Fibroblast of skin of abdomen (primary cell): ENCODE data around the gene AMPH.
"Not testable (repeated sequence)": the region's sequence is repeated elsewhere in the genome, so short reads cannot be mapped to it uniquely, and the experiment has no call there.

Source experiments
- DNase-seq: peaks from one replicate; pipeline ENCODE4 v3.0.0-alpha.2; 2013

The AMPH gene

DNA sequence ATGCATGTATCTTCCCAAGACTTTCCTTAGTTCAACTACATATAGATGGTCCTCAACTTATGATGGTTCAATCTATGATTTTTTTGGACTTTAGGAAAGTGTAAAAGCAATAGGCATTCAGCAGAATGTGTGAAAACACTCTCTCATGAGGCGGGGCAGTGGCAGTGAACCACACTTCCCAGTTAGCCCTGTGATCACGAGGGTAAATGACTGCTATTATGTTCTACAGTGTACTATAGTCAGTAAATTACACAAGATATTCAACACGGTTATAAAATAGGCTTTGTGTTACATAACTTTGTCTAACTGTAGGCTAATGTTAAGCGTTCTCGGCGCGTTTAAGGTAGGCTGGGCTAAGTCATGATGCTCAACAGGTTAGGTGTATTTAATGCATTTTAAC is 169.3 kb downstream of the AMPH start:
- no peak for DNase-seq

DNA sequence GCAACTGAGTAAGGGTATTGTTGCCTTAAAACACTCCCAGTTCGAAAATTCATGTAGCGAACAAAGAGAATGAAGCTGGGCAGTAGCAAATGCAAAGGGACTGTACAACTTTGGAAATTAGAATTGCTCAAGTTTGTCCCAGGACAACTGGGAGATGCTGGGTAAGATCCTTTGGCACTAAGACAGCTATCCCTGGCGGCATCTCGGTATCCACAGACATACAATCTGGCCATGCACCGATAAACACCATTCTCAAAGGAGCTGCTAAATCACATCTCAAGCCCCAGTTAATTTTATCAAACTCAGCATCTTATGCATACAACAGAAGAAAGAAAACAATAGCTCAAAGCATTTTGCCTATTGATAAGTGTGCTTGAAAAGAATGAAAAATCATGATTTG is 177.3 kb downstream of the AMPH start:
- no peak for DNase-seq

DNA sequence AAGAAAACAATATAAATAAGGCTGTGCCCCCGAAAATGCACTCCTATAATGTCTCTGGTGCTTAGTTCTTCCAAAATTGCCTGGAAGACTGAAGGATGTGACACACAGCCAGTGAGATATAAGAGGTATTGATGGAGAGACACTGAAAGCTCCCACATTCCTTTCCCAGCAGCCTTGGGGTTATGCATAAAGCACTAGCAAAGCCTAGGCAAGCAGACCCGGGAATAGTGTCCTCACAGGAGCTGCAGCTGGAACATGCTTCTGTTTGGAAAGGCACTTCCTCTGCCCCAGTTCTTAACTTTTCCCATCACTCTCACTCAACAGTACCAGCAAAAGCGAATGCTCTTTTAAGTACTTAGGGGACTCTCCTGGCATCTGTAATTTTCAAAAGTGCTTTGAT is 178.0 kb downstream of the AMPH start:
- DNase-seq = peak; percentile 65

DNA sequence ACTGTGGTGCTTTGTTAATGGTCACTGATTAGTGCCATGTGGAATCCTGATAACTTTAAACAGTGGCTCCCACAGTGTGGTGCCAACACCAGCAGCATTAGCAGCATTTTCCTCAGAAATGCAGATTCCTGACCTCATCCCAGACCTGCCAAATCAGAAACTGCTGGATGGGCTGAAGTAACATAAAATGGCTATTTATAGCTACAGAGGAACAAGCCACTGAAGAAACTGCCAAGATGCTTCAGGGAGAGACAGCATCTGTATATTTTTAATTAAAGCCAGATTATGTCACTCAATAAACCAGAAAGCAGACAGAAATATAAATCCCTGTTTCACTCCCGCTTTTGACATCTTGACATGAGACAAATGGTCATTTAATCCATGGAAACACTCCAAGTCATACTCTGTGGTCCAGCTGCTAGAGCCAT is 178.5 kb downstream of the AMPH start:
- DNase-seq = peak; percentile 81

DNA sequence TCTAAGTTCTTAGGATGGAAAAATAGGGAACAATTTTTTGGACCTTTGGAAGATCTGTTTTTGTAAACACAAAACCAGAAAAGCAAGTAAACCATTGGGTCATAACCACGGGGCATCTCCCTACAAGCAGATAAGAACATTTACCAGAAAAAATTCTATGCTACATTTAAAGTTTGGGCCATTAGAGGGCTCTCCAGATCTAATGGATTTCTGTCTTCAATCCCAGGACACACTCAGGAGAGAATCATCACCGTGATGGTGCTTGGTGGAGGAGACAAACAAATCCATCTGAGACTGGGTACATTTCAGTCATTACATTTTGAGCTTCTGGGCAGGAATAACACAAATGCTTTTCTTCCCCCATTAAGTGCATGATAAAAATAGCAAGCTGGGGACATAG is 179.3 kb downstream of the AMPH start:
- peak; percentile 63 for DNase-seq

DNA sequence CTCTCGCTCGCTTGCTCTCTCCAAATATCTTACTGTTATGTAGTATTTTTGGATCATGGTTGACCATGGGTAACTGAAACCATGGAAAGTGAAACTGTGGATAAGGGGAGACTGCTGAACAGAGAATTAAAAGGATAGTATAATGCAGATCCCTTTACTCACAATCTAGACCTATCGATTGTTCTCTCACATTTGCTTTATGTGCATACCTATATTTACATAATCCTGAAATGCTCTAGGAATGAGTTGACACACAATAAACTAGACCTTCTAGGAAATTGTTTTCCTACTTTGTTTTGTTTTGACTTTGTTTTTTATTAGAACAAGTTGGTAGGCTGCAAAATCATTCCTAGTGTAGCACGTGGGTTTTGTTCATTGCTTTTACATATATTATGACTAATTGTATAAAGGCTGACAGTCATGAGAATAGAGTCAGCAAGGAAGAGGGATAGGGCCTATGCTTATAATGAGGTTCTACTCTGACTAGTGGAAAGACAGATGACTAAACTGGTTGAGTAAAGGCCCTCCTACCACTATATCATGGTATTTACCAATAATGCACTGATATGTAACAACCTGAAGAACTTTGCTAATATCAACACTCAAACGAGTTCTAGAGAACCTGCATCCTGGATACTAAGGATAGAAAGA is 182.5 kb downstream of the AMPH start:
- no peak for DNase-seq

GRCh38 chr7:38448054-38448453 is 183.1 kb downstream of the AMPH start:
- DNase-seq = peak; percentile 82

DNA sequence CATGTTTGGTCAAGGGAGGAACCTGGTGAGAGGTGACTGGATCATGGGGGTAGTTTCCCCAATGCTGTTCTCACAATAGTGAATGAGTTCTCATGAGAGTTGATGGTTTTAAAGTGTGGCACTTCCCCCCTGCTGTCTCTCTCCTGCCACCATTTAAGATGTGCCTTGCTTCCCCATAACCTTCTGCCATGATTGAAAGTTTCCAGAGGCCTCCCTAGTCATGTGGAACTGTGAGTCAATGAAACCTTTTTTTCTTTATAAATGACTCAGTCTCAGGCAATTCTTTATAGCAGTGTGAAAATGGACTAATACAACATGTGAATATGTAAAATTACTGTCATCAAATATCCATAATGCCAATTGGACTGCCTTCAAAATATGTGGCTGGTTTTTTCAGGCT is 192.2 kb downstream of the AMPH start:
- DNase-seq = no peak

- no peak for DNase-seq
Measured at GRCh38 chr7:38432671-38433070, 198.5 kb downstream of the AMPH start.

- no peak for DNase-seq
Measured at GRCh38 chr7:38432080-38432479, 199.1 kb downstream of the AMPH start.

DNA sequence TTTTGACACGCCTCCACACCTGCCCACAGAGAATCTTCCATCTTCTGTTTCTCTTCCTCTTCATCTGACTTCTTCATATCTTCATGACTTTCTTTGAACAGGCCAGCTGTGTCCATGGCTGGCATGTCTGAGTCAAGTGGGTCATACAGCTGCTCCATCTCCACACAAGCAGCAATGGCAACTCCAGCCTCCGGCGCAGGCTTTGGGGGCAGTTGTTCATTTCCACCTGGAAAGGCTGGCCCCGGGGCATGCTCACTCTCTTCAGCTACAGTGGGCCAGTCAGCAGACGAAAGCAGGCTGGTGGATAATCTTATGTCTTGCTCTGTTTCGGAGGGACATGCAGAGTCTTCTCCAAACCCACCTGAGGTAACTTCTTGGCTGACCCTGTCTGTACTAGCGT is 202.1 kb downstream of the AMPH start:
- no peak for DNase-seq

DNA sequence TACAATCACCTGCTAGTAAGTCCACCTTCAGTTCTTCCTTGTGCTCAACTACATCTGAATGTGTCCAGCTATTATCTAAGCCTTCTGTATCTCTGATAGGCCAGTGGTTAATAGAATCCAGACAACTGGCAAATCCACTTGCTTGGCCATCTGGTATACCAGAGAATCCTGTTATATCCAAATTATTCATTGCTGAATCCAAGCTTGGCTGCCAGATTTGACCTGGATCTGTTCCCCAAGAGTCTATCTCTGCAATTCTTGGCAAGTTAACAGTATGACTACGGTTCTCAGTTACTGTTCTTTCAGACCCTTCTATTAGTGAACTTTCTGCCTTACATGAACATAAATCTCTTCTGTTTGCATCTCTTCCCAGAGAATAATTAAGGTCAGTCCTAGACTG is 203.1 kb downstream of the AMPH start:
- peak; percentile 42 for DNase-seq

- DNase-seq = no peak
Measured at GRCh38 chr7:38427279-38427955, 203.8 kb downstream of the AMPH start.

GRCh38 chr7:38425509-38425908 is 205.7 kb downstream of the AMPH start:
- no peak for DNase-seq

DNA sequence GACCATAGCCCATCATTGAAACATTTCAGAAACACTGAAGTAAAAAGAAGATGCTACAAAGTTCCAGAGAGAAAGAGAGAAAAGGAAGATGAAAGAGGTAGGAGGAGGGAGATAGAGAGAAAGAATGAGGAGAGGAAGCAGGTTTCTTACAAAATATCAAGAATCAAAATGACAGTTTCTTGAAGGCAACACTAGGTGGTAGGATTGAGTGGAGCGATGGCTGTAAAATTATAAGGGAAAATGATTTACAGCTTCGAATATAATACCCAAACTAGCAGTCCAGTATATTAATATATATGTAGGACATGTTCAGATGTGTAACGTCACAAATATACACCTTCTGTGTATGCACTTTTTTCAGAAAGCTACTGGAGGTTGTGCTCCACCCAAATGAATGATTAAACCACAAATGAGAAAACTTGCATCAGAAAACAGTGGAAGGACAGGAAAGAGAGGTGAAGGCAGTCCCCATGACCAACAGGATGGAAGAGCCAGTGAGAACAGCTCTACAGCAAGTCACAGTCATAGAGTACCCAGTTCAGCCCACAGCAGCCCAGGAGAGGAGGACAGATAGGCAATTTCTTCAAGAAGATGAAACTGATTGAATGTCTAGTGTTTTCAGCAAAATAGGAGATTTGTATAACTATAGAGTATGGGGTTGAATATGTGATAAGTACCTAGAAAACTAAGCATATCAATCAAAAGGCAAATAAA is 206.3 kb downstream of the AMPH start:
- DNase-seq = no peak

DNA sequence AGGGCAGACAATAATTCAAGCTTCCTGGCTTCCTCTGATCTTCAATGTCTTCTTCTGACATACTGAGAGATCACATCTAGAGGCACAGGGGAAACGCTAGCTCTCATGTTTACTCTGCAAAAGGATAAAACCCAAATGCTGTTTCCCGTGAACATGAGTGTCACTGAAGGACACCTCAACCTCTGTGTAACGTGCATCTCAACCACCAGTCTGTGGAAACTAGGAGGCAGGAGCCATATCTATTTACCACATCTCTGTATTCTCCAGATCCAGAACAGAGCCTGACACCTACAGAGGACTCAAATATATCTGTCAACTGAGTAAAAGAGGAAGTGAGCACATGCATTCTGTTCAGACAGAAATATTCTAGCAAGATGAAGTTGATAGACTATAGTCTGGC is 217.4 kb downstream of the AMPH start:
- DNase-seq = no peak

- no peak for DNase-seq
Measured at GRCh38 chr7:38411404-38411803, 219.8 kb downstream of the AMPH start.

DNA sequence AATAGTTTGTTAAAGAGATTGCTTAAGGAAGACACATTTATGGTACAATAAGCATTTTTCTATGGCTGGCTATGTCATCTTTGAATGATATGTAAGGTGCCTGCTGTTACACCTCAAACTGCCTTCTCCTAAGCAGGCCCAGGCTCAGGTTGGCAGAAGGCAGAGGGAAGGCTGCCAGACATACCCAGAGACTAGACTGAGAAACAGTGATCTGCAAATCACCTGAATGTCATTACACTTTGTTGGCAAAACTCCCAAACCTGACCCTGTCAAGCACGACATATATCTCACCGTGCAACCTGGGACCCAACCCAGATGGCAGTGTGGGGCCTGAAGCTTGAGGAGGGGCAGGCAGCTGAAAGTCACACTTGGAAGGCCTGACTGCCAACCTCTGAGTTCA is 221.1 kb downstream of the AMPH start:
- DNase-seq = no peak

GRCh38 chr7:38409531-38409930 is 221.6 kb downstream of the AMPH start:
- DNase-seq = no peak

GRCh38 chr7:38398725-38399321 is 232.3 kb downstream of the AMPH start:
- DNase-seq = peak; percentile 48

GRCh38 chr7:38396852-38397251 is 234.3 kb downstream of the AMPH start:
- DNase-seq = no peak

GRCh38 chr7:38395921-38396552 is 235.1 kb downstream of the AMPH start:
- DNase-seq = not testable (repeated sequence)

GRCh38 chr7:38394660-38395059 is 236.5 kb downstream of the AMPH start:
- DNase-seq = no peak
